Measurements from ENCODE around the gene REM1. TPM values are rescaled to one million over a fixed set of nuclear protein-coding genes. Genes with fewer than 3 reads are reported as not detected.

Gene REM1
- total RNA-seq, 1 experiment from 2014 or later = not detected

DNA sequence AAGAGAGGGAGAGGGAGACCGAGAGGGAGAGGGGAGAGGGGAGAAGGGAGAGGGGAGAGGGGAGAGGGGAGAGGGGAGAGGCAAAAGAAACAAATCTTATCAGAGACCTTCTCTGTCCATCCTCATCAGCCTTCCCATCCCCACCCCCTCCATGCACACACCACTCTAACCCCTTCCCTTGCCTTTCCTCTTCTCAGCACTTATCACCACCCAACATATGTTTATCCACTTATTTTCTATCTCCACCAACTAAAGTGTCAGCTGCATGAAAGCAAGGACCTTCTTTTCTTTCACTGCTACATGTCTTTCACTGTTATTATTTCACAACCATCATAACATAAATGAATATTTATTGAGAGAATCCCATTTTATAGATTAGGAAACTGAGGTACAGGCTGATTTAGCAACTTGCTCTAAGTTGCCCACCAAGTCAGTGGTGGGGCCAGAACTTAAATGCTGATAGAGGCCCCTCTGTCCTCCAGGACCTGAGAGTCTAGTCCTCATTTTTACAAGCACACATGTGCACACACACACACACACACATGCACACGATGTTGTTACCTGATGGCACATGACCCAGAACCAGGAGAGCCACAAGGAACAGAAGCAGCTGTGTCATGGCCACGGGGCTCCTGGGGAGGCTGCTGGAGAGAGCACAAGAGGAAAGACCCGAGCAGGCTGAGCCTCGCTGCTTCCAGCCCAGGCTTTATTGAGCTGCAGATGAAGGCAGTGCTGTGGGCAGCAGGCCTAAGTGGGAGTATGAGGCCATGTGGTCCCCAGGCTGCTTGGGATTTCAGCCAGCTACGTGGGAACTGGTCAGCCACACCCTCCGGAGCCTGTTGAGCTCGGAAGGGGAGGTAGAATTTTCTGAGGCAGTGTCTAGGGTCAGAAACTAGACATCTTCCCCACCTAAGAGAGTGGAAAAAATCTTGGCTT is 2.4 kb upstream of the REM1 start:
- Histone ChIP-seq H3K4me1 (ENCODE audit: insufficient read depth, low read length, poor library complexity, severe bottlenecking) (no peaks in the 10 kb centered on the region), H3K27ac (ENCODE audit: low read depth, low read length, poor library complexity, severe bottlenecking) (no peak overlapping the region), H3K36me3 (ENCODE audit: insufficient read depth, low read length, poor library complexity, severe bottlenecking) (no peaks in the 10 kb centered on the region), H3K27me3 (replicated peaks; ENCODE audit: insufficient read depth, low read depth, low read length, poor library complexity) (peaks cover 36% of the 10 kb centered on the region), H3K9me3 (ENCODE audit: low read depth, low read length, poor library complexity, severe bottlenecking) (no peaks in the 10 kb centered on the region), H3K4me3 (ENCODE audit: low read depth, low read length, poor library complexity, severe bottlenecking) (no peak overlapping the region)
- intact Hi-C loops (cut with micrococcal nuclease; ENCODE audit: unreplicated experiment) = no loop called here
- ChIA-PET POLR2A (ENCODE audit: low non-redundant PET) (interaction anchor here (0.7 kb wide), 1 partner anchor 160 kb away, joined by 10 read pairs; no protein-coding TSS in a partner anchor), CTCF (interaction anchor here (0.7 kb wide), 1 partner anchor 130 kb away, joined by 3 read pairs; no protein-coding TSS in a partner anchor)
- no peak for TF ChIP-seq CTCF (conservative IDR thresholded peaks at IDR 0.05; ENCODE audit: low read depth, low read length)
- no peak for TF ChIP-seq EZH2 (IDR thresholded peaks at IDR 0.05; ENCODE audit: borderline replicate concordance, low read depth, low read length, poor library complexity, severe bottlenecking)
- BruUV-seq (replicated peaks) = no TSS peak
- DNase-seq (ENCODE audit: low spot score) = no peak

GRCh38 chr20:31473331-31474096 is 1.6 kb upstream of the REM1 start:
- Histone ChIP-seq H3K9me3 (ENCODE audit: low read depth, low read length, poor library complexity, severe bottlenecking) (no peaks in the 10 kb centered on the region), H3K27me3 (replicated peaks; ENCODE audit: insufficient read depth, low read depth, low read length, poor library complexity) (peaks cover 36% of the 10 kb centered on the region), H3K27ac (ENCODE audit: low read depth, low read length, poor library complexity, severe bottlenecking) (no peak overlapping the region), H3K36me3 (ENCODE audit: insufficient read depth, low read length, poor library complexity, severe bottlenecking) (no peaks in the 10 kb centered on the region), H3K4me1 (ENCODE audit: insufficient read depth, low read length, poor library complexity, severe bottlenecking) (no peaks in the 10 kb centered on the region), H3K4me3 (ENCODE audit: low read depth, low read length, poor library complexity, severe bottlenecking) (no peak overlapping the region)
- ChIA-PET CTCF (interaction anchor here (0.7 kb wide), 1 partner anchor 30 kb away, joined by 3 read pairs; no protein-coding TSS in a partner anchor), POLR2A (ENCODE audit: low non-redundant PET) (no interaction called here)
- no peak for DNase-seq (ENCODE audit: low spot score)
- BruUV-seq (replicated peaks) = no TSS peak
- TF ChIP-seq CTCF (conservative IDR thresholded peaks at IDR 0.05; ENCODE audit: low read depth, low read length) (no peak), EZH2 (IDR thresholded peaks at IDR 0.05; ENCODE audit: borderline replicate concordance, low read depth, low read length, poor library complexity, severe bottlenecking) (no peak)
- intact Hi-C loops (cut with micrococcal nuclease; ENCODE audit: unreplicated experiment) = no loop called here

DNA sequence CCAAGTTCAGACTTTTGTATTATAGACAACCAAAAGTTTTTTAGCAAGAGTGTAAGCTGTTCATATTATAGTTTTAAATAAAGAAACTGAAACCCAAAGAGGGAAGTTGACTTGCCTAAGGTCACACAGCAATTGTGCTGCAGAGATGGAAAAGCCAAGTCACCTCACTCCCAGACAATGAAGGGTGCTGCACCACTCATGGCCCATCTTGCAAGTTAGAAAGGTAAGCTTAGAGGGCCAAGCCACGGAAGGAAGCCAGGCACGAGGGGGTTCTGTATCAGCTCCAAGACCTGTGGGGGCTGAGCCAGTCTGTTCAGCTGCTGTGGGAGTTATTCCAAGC is 1.0 kb upstream of the REM1 start:
- H3K4me1 ChIP-seq (ENCODE audit: insufficient read depth, low read length, poor library complexity, severe bottlenecking) = no peaks in the 10 kb centered on the region
- CTCF ChIA-PET = interaction anchor here (0.7 kb wide), 1 partner anchor 29 kb away, joined by 3 read pairs; no protein-coding TSS in a partner anchor
- H3K27ac ChIP-seq (ENCODE audit: low read depth, low read length, poor library complexity, severe bottlenecking) = no peak overlapping the region
- intact Hi-C loops (cut with micrococcal nuclease; ENCODE audit: unreplicated experiment) = no loop called here
- POLR2A ChIA-PET (ENCODE audit: low non-redundant PET) = no interaction called here
- no peak overlapping the region for H3K4me3 ChIP-seq (ENCODE audit: low read depth, low read length, poor library complexity, severe bottlenecking)
- no peaks in the 10 kb centered on the region for H3K9me3 ChIP-seq (ENCODE audit: low read depth, low read length, poor library complexity, severe bottlenecking)
- peaks cover 36% of the 10 kb centered on the region for H3K27me3 ChIP-seq (replicated peaks; ENCODE audit: insufficient read depth, low read depth, low read length, poor library complexity)
- no TSS peak for BruUV-seq (replicated peaks)
- TF ChIP-seq CTCF (conservative IDR thresholded peaks at IDR 0.05; ENCODE audit: low read depth, low read length) (no peak), EZH2 (IDR thresholded peaks at IDR 0.05; ENCODE audit: borderline replicate concordance, low read depth, low read length, poor library complexity, severe bottlenecking) (no peak)
- no peaks in the 10 kb centered on the region for H3K36me3 ChIP-seq (ENCODE audit: insufficient read depth, low read length, poor library complexity, severe bottlenecking)
- no peak for DNase-seq (ENCODE audit: low spot score)

Data from A673 (cell line).